KBM-7 (cell line): ENCODE measurements around the gene MRPS22.
A peak's percentile ranks its signal among the peaks of the same experiment; 100 is the strongest.

Source experiments
- DNase-seq: peaks from one replicate; pipeline ENCODE4 v3.0.0-alpha.2; 2015
- in situ Hi-C: fragments of 300-500 bp; cut with MboI; formaldehyde crosslinking; loops from 2 replicates; pipeline ENCODE4 v1.14.3; 2020; ENCODE audit warnings: low sequenced_read_pairs, low pct_unique_long_range_greater_than_20kb, mixed read lengths

The MRPS22 gene

DNA sequence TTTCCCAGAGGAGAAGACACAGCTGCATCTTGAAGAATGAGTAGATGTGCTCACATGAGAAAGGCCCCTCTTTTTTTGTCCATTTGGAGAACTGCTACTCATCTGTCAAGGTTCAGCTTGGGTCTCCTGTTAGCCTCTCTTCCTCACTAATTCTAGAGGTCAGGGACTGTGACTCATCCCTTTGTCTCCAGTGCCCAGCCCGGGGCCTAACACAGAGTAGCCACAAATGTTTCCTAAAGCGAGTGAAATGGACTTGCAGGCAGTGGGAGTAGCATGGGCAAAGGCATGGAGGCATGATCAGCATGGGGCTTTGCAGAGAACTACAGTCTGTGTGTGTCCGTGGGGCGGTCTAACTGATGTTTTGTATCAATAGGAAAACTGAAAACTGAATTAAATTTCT is 33.9 kb upstream of the MRPS22 start:
- DNase-seq = no peak
- in situ Hi-C loops = no loop called here

- in situ Hi-C loops = no loop called here
- DNase-seq = no peak
Measured at GRCh38 chr3:139310474-139310933, 33.3 kb upstream of the MRPS22 start.

GRCh38 chr3:139311557-139311956 is 32.3 kb upstream of the MRPS22 start:
- no peak for DNase-seq
- in situ Hi-C loops = no loop called here

GRCh38 chr3:139312416-139312815 is 31.4 kb upstream of the MRPS22 start:
- in situ Hi-C loops = no loop called here
- DNase-seq = no peak

DNA sequence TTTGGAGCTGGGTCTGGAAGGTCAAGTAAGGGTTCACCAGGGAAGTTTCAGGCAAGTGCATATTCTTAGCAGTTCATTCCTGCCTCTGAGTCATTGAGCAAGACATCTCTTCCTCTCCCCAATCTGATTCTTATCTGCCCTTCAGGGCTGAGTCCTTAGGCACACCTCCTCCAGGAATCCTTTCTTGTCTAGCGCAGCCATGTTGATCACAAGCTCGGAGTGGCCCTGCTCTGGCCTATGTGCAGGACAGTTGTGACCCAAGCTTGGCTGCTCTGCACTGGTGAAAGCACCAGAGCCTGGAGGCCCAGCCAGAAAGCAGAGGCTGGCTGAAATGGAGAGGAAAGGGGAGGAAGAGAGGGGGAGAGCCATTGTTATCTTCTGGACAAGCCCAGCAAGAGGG is 30.9 kb upstream of the MRPS22 start:
- DNase-seq = no peak
- in situ Hi-C loops = no loop called here

- DNase-seq = no peak
- in situ Hi-C loops = no loop called here
Measured at GRCh38 chr3:139313921-139314320, 29.9 kb upstream of the MRPS22 start.

GRCh38 chr3:139317215-139317614 is 26.6 kb upstream of the MRPS22 start:
- in situ Hi-C loops = no loop called here
- no peak for DNase-seq

DNA sequence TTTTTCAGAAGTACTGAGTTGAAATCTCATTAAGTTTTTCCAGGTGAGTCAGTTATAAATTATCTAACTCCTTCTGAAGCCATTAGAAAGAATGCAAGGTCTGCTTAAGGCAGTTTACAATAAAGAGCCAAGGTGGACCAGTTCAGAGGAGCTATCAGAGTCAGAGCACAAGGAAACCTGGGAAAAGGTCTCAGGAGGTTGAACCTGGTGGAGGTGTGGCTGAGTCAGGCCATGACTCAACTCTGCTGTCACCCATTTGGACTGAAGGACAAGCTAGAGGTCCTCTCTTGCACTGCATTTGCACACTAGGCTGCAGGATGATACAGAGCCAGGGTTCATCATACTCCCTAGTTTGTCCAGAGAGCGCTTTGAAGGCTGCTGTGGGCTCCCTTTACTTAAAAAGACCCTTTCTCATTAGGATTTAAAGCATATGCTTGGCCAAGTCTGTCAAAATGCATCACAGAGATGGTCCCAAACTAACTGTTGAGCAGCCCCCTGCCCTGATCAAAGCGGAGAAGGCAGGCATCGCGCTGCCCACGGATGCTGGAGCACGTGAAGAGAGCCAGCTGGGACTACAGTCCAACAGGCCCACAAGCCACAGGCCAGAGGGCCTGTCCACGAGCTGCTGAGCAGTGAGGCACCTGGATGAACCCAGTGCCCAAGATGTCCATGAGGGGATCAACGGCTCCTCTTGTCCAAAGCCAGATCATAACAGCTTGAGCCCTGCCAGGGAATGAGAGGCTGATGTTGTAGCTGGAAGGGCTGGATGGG is 26.0 kb upstream of the MRPS22 start:
- in situ Hi-C loops = no loop called here
- no peak for DNase-seq

GRCh38 chr3:139318431-139318816 is 25.4 kb upstream of the MRPS22 start:
- in situ Hi-C loops = no loop called here
- DNase-seq = no peak

DNA sequence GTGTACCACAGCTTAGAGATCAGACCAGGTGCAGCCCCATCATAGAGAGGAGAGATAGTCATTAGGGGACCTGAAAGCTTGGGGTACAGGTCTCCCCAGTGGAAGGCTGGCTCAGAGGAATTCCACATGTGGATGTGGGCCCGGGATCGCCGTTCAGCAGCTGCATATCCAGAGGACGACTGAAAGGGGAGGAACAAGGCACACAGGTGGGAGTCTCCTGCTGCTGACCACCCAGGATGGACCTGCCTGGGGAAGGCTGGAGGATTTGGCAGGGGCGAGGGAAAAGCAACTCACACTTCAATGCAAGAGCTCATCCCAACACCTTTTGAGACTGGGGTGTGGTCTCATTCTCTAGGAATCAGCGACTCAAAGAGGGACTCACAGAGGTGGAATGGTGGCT is 25.0 kb upstream of the MRPS22 start:
- in situ Hi-C loops = no loop called here
- no peak for DNase-seq

DNA sequence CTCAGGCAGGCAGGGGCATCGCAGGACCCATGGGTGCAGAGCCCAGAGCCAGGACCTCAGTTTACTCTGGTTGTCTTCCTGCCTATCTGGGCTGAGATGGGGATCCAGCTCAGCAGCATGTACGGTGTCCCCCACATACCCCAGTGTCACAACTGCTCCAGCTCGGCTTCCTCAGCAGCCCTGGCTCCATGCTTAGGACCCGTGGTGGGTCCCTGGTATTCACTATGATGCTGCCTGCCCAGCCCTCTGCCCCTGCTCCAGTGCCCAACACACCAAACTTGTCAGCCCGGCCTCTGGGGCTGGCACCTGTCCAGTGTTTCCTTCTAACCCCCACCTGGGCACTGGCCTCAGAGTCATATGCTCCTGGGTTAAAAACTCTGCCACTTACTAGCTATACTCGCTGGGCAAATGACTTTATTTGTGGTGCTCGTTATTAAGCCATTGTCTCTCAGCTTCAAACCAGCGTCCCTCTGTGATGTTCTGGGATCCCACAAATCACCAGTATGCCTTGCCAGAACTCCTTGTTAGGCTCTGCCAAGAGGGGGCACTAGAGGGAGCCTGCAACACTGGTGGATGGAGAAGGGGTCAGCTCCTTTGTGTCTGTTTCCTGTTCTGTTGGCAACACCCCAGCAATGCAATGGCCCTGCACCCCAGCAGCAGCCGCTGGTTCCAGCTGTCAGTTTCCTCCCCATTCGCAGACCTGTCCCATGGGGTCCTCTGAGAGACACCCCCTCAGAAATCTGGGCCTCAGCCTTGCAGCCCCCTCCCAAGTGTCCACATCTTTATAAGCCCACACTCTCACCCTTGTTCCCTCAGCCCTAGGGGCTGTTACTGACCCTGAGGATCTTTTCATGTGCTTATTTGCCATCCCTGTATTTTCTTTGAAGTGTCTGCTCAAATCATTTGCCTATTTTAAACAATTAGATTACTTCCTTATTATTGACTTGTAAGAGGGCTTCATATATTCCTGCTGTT is 24.1 kb upstream of the MRPS22 start:
- in situ Hi-C loops = no loop called here
- peak; percentile 15 for DNase-seq

GRCh38 chr3:139320551-139321309 is 23.1 kb upstream of the MRPS22 start:
- in situ Hi-C loops = no loop called here
- DNase-seq = no peak

DNA sequence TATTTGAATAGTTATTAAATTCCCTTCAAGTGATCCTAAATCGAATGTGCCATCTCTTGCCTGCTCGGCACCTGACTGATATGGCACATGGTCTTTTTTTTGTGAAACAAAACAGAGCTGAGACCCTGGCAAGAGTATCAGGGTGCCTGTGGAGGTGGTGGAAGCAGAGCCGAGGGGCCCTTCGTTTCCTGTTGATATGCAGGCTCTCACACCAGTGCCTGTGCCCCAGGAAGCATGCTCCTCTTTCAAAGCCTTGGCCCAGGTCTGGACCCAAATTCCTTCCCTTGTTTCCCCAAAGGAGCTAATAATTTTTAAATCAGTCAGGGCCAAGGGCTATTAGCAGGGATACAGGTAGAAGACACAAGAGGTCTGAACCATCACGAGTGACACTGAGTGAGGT is 21.5 kb upstream of the MRPS22 start:
- in situ Hi-C loops = no loop called here
- no peak for DNase-seq

- in situ Hi-C loops = no loop called here
- no peak for DNase-seq
Measured at GRCh38 chr3:139323146-139323545, 20.7 kb upstream of the MRPS22 start.

DNA sequence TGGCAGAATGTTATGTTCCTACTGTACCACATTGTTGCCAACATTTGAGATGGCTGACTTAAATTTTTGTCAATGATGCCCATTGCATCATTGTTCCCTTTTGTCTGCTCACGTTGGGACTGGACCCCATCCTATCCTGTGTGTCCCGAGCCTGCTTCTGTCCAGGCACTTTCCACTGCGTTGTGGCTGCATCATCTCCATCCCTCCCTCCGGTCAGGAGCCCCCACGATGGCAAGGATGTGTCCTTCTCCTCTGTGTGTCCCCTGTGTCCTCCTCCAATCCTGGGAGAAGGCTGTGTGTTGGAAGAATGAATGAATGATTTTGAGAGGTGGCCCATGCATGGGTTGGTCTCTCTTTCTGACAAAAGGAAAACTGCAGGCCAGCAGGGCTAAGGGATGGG is 19.4 kb upstream of the MRPS22 start:
- in situ Hi-C loops = no loop called here
- DNase-seq = no peak

- in situ Hi-C loops = no loop called here
- no peak for DNase-seq
Measured at GRCh38 chr3:139325551-139325950, 18.3 kb upstream of the MRPS22 start.

GRCh38 chr3:139326131-139326530 is 17.7 kb upstream of the MRPS22 start:
- DNase-seq = no peak
- in situ Hi-C loops = no loop called here

GRCh38 chr3:139326707-139327106 is 17.1 kb upstream of the MRPS22 start:
- in situ Hi-C loops = no loop called here
- DNase-seq = no peak

DNA sequence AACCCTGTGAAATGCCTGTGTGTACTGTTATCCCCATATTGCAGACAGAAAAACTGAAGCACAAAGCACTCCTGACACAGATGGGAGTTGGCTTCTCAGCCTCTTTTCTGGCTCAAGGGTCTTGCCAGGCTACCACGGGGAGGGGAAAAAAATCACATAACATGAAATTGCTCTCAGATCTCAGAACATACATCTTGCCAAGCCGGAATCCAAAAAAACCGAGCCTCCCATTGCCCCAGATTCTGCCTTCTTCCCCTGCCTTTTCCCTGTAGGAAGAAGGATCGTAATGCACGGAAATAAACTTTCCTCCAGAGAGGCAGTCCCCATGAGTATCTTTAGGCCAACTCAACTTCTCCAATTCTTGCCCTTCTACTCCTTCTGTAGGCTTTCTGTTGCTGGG is 16.6 kb upstream of the MRPS22 start:
- in situ Hi-C loops = no loop called here

GRCh38 chr3:139327861-139328260 is 16.0 kb upstream of the MRPS22 start:
- in situ Hi-C loops = no loop called here
- peak; percentile 47 for DNase-seq

More for the DNA sequence above, 16.6 kb upstream of the MRPS22 start:
- DNase-seq = no peak
